Limb (tissue), 2 donors: ENCODE results near the gene COL1A2.
A peak's percentile ranks its signal among the peaks of the same experiment; 100 is the strongest.

ENCODE experiments used
- DNase-seq, 2 donors: peaks; one replicate each; pipeline ENCODE4 v3.0.0-alpha.2; 2016; ENCODE audit errors: extremely low spot score in 2 of 2

The COL1A2 gene

GRCh38 chr7:94382746-94383145 lies 11.9 kb upstream of the COL1A2 start:
- DNase-seq, result no peak

GRCh38 chr7:94384315-94384714 lies 10.4 kb upstream of the COL1A2 start:
- no peak for DNase-seq

GRCh38 chr7:94386416-94386815 lies 8.3 kb upstream of the COL1A2 start:
- no peak for DNase-seq

GRCh38 chr7:94388540-94388939 lies 6.2 kb upstream of the COL1A2 start:
- DNase-seq, result no peak

- no peak for DNase-seq
Observed at GRCh38 chr7:94389381-94389780, 5.3 kb upstream of the COL1A2 start.

GRCh38 chr7:94391726-94392392 lies 2.8 kb upstream of the COL1A2 start:
- DNase-seq, result peak in 1 of 2 donors; percentile 62

GRCh38 chr7:94392393-94392786 lies 2.3 kb upstream of the COL1A2 start:
- no peak for DNase-seq

- DNase-seq, result peak; percentile 79 to 82
Observed at GRCh38 chr7:94393246-94394108, 1.2 kb upstream of the COL1A2 start.

GRCh38 chr7:94394109-94394436 lies 622 bp upstream of the COL1A2 start:
- peak in 1 of 2 donors; percentile 79 for DNase-seq

- peak; percentile 60 to 88 for DNase-seq
Observed at GRCh38 chr7:94395141-94396036, 694 bp downstream of the COL1A2 start.

- DNase-seq, result peak; percentile 63 to 84
Observed at GRCh38 chr7:94396037-94396431, 1.3 kb downstream of the COL1A2 start.

GRCh38 chr7:94396596-94396995 lies 1.9 kb downstream of the COL1A2 start:
- DNase-seq, result no peak

- no peak for DNase-seq
Observed at GRCh38 chr7:94397722-94398121, 3.0 kb downstream of the COL1A2 start.

- no peak for DNase-seq
Observed at GRCh38 chr7:94398841-94399240, 4.1 kb downstream of the COL1A2 start.

GRCh38 chr7:94400022-94400421 lies 5.3 kb downstream of the COL1A2 start:
- no peak for DNase-seq

GRCh38 chr7:94400643-94401427 lies 6.1 kb downstream of the COL1A2 start:
- DNase-seq, result no peak

- no peak for DNase-seq
Observed at GRCh38 chr7:94401428-94401814, 6.7 kb downstream of the COL1A2 start.

GRCh38 chr7:94403546-94403945 lies 8.9 kb downstream of the COL1A2 start:
- no peak for DNase-seq

- DNase-seq, result no peak
Observed at GRCh38 chr7:94405506-94405905, 10.8 kb downstream of the COL1A2 start.

- no peak for DNase-seq
Observed at GRCh38 chr7:94406696-94407095, 12.0 kb downstream of the COL1A2 start.
